ENCODE data around the gene SLC6A17. TPM values are rescaled to one million over a fixed set of nuclear protein-coding genes. Genes with fewer than 3 reads are reported as not detected.

The SLC6A17 gene
- total RNA-seq, 2 donors from 2014 or later: 0.13 TPM; not detected in 1

DNA sequence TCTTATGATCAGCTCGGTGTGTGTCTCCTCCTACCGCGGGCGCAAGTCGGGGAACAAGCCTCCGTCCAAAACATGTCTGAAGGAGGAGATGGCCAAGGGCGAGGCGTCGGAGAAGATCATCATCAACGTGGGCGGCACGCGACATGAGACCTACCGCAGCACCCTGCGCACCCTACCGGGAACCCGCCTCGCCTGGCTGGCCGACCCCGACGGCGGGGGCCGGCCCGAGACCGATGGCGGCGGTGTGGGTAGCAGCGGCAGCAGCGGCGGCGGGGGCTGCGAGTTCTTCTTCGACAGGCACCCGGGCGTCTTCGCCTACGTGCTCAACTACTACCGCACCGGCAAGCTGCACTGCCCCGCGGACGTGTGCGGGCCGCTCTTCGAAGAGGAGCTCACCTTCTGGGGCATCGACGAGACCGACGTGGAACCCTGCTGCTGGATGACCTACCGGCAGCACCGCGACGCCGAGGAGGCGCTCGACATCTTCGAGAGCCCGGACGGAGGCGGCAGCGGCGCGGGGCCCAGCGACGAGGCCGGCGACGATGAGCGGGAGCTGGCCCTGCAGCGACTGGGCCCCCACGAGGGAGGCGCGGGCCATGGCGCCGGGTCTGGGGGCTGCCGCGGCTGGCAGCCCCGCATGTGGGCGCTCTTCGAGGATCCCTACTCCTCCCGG lies 61.3 kb downstream of the SLC6A17 start:
- DNase-seq: no peak
- no peak for ATAC-seq
- intact Hi-C loops (cut with DNase I): no loop called here

DNA sequence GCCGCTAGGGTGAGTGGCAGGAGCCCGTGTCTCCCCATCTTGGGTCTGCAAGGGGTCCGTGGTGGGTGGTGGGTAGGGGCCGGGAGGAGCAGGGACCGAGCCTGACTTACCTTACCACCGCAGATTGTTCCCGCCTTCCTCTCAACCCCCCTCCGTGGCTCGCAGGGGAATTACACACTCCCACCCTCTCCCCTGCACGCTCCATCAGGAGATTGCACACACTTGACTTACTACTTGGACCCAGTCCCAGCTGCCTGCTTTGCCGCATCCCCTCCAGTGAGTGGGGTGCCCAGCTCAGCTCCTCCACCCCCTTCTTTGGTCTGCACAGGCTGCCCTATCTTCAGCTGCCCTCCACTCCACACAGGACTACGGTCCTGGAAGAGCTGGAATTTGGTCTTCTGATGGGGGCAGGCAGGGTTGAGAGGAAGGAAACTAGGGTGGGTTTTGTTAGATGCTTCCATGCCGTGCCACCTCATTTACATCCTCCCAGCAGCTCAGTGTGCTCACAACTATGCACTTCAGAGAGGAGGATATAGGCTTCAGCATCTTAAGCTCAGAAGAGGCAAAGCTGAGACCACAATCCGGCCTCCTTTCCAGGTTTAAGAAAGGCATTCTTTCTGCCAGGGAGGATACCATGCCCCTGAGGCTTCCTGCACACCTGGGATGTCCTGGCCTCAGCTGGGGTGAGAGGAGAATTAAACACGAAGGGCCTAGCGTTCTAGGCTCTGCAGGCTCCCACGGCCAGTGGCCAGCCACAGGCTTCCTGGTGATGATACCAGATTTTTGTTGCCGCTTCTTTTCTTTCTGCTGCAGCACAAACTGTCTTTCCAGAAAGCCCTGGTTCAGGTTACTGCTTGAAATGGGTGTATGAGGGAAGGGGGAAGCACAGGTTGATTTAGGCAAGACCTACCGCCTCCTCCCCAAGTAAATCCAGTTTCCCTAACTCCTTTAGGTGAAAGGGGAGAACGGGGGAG lies 62.2 kb downstream of the SLC6A17 start:
- DNase-seq: no peak
- no peak for ATAC-seq
- intact Hi-C loops (cut with DNase I): no loop called here

GRCh38 chr1:110213143-110213540 lies 62.8 kb downstream of the SLC6A17 start:
- DNase-seq (no peak), ATAC-seq (no peak)
- intact Hi-C loops (cut with DNase I): no loop called here

- intact Hi-C loops (cut with DNase I): no loop called here
- ATAC-seq (no peak), DNase-seq (no peak)
Observed at GRCh38 chr1:110214454-110215404, 64.4 kb downstream of the SLC6A17 start.

- intact Hi-C loops (cut with DNase I): no loop called here
- ATAC-seq (no peak), DNase-seq (no peak)
Observed at GRCh38 chr1:110215621-110216515, 65.6 kb downstream of the SLC6A17 start.

- intact Hi-C loops (cut with DNase I): no loop called here
Observed at GRCh38 chr1:110216844-110217444, 66.7 kb downstream of the SLC6A17 start.

DNA sequence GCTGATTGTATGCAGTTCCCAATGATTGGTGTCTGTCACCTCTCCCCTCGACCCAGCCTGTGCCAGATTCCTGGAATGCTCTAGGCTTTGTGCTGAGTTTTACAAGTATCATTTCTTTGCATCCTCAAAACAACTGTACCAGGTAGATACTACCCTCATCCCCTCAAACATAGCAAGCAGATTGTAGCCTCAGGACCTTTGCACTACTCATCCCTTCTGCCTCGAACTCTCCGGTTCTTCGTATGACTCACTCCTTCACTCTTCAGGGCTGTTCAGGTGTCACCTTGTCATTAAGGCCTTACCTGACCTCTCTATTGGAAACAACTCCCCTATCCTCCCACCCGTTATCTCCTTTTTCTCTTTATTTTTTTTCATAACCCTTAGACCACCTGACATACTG lies 67.8 kb downstream of the SLC6A17 start:
- ATAC-seq: no peak
- DNase-seq: no peak
- intact Hi-C loops (cut with DNase I): no loop called here

More at GRCh38 chr1:110216844-110217444, 66.7 kb downstream of the SLC6A17 start:
- ATAC-seq (no peak), DNase-seq (no peak)

GRCh38 chr1:110218739-110219138 lies 68.4 kb downstream of the SLC6A17 start:
- no peak for DNase-seq
- no peak for ATAC-seq
- intact Hi-C loops (cut with DNase I): no loop called here

DNA sequence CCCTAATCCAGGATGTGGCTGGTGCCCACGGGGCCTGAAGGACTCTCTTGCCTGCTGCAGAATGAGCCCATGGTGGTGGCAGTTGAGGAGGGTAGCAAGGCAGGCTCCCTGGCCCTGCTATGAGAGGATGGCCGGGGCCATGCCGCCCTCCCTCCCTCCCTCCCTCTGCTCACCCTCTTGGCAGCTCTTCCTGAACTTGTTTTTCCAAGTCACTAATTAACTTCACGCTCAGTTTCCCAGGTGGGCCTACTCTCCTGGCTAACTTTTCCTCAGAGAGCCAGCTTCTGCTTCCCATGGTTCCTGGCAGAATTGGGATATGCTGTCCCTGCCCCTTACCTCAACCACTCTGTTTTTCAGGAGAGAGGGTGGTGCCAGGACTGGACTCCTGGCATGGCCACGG lies 70.0 kb downstream of the SLC6A17 start:
- ATAC-seq (no peak), DNase-seq (no peak)
- intact Hi-C loops (cut with DNase I): no loop called here

DNA sequence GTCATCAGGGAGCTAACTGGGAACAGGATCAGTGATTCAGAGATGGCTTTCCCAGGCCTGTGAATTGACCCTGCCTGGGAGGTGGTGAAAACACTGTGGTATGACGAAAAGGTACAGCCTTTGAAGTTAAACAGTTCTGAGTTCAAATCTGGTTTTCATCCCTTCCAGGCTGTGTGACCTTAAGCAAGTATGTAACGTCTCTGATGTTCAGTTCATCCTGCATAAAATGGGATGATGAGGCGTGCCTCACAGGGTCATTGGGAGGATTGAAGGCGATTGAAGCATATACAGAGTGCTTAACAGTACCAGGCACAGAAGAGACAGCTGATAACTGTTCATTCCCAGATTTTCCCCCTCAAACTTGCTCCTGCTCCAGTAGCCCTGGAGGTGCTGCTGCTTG lies 70.8 kb downstream of the SLC6A17 start:
- intact Hi-C loops (cut with DNase I): no loop called here
- no peak for DNase-seq
- ATAC-seq: no peak

- intact Hi-C loops (cut with DNase I): no loop called here
- no peak for ATAC-seq
- DNase-seq: no peak
Observed at GRCh38 chr1:110223127-110223526, 72.8 kb downstream of the SLC6A17 start.

GRCh38 chr1:110223581-110223980 lies 73.3 kb downstream of the SLC6A17 start:
- ATAC-seq (no peak), DNase-seq (no peak)
- intact Hi-C loops (cut with DNase I): no loop called here

- DNase-seq: no peak
- intact Hi-C loops (cut with DNase I): no loop called here
- ATAC-seq: peak in 1 of 2 donors; percentile 64
Observed at GRCh38 chr1:110224240-110224995, 74.1 kb downstream of the SLC6A17 start.

GRCh38 chr1:110225212-110225611 lies 74.9 kb downstream of the SLC6A17 start:
- intact Hi-C loops (cut with DNase I): no loop called here
- DNase-seq: no peak
- no peak for ATAC-seq

GRCh38 chr1:110225756-110226404 lies 75.6 kb downstream of the SLC6A17 start:
- intact Hi-C loops (cut with DNase I): no loop called here
- DNase-seq (no peak), ATAC-seq (no peak)

DNA sequence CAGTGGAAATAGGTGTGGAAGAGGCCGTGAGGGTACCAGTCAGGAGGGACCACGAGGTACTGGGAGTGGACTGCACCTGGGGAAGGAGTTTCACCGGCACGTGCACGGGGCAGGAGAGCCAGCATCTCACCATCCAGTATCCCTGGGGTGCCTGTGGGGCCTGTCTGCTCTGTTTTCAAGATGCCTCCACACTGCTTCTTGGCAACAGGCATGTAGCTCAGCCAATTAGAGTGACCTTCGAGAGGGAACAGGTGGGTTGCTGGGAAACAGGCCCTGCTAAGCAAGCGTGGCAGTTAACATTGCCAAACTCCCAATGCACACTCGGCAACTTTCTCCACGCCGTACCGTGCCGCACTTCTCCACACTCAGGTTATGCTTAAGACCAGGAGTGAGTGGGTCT lies 77.5 kb downstream of the SLC6A17 start:
- intact Hi-C loops (cut with DNase I): no loop called here
- ATAC-seq: no peak
- DNase-seq: no peak

GRCh38 chr1:110228381-110228780 lies 78.1 kb downstream of the SLC6A17 start:
- intact Hi-C loops (cut with DNase I): no loop called here
- DNase-seq: no peak
- ATAC-seq: no peak
